C4-2B (cell line): ENCODE measurements around the gene PLA2G4B.

Experiments used
- ZFX ChIP-seq: fragments of 450-650 bp; IDR thresholded peaks from 2 replicates; pipeline ENCODE4 v1.6.1; 2017
- TF ChIP-seq, protein P1 (sequence below): fragments of 450-650 bp; conservative IDR thresholded peaks from 2 replicates; pipeline ENCODE4 v1.5.1; 2017; ENCODE audit warnings: mild to moderate bottlenecking

GRCh38 chr15:41804361-41804760, 34.3 kb upstream of the PLA2G4B start:
- TF ChIP-seq, protein P1, sequence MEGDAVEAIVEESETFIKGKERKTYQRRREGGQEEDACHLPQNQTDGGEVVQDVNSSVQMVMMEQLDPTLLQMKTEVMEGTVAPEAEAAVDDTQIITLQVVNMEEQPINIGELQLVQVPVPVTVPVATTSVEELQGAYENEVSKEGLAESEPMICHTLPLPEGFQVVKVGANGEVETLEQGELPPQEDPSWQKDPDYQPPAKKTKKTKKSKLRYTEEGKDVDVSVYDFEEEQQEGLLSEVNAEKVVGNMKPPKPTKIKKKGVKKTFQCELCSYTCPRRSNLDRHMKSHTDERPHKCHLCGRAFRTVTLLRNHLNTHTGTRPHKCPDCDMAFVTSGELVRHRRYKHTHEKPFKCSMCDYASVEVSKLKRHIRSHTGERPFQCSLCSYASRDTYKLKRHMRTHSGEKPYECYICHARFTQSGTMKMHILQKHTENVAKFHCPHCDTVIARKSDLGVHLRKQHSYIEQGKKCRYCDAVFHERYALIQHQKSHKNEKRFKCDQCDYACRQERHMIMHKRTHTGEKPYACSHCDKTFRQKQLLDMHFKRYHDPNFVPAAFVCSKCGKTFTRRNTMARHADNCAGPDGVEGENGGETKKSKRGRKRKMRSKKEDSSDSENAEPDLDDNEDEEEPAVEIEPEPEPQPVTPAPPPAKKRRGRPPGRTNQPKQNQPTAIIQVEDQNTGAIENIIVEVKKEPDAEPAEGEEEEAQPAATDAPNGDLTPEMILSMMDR = no peak
- TF ChIP-seq ZFX = no peak
